ENCODE measurements around the gene MYO9A. TPM values are rescaled to one million over a fixed set of nuclear protein-coding genes. Genes with fewer than 3 reads are reported as not detected.

Gene MYO9A
- total and polyA plus RNA-seq, 2 experiments from 2014 or later: 13.1 to 42.8 TPM

GRCh38 chr15:72160696-72161245, 42.8 kb upstream of the MYO9A start:
- H4K20me1 ChIP-seq (ENCODE audit: insufficient read depth, poor library complexity, severe bottlenecking): no peaks in the 10 kb centered on the region
- no peak overlapping the region for H3K4me2 ChIP-seq
- no peaks in the 10 kb centered on the region for H3K36me3 ChIP-seq (replicated peaks; ENCODE audit: insufficient read depth, low read depth)
- H3K4me1 ChIP-seq (ENCODE audit: insufficient read depth): no peaks in the 10 kb centered on the region
- H2AFZ ChIP-seq: no peak overlapping the region
- DNase-seq (ENCODE audit: low spot score): no peak
- H3K27me3 ChIP-seq: no peaks in the 10 kb centered on the region
- H3K79me2 ChIP-seq: no peaks in the 10 kb centered on the region
- no peak for TF ChIP-seq EZH2 (IDR thresholded peaks at IDR 0.05; ENCODE audit: borderline replicate concordance)
- no peak for TF ChIP-seq EZH2phosphoT487 (IDR thresholded peaks at IDR 0.05; ENCODE audit: low read depth, severe bottlenecking, unreplicated experiment)
- TF ChIP-seq CTCF (IDR thresholded peaks at IDR 0.05; ENCODE audit: poor library complexity): no peak
- no peak overlapping the region for H3K27ac ChIP-seq
- H3K9me2 ChIP-seq (replicated peaks; ENCODE audit: insufficient read depth): no peaks in the 10 kb centered on the region
- H3K4me3 ChIP-seq: no peak overlapping the region
- no peaks in the 10 kb centered on the region for H3K9me3 ChIP-seq (ENCODE audit: low read depth)
- WGBS (ENCODE audit: low lambda C conversion rate, missing lambda C conversion rate): 95% methylated on average over 5 of the region's 5 CpGs

- Histone ChIP-seq H3K4me3 (no peak overlapping the region), H3K4me2 (no peak overlapping the region), H3K79me2 (no peaks in the 10 kb centered on the region), H3K9me3 (ENCODE audit: low read depth) (no peaks in the 10 kb centered on the region), H3K9me2 (replicated peaks; ENCODE audit: insufficient read depth) (no peaks in the 10 kb centered on the region), H3K27me3 (no peaks in the 10 kb centered on the region), H3K27ac (no peak overlapping the region), H3K36me3 (replicated peaks; ENCODE audit: insufficient read depth, low read depth) (no peaks in the 10 kb centered on the region), H2AFZ (no peak overlapping the region), H3K4me1 (ENCODE audit: insufficient read depth) (peaks cover 11% of the 10 kb centered on the region), H4K20me1 (ENCODE audit: insufficient read depth, poor library complexity, severe bottlenecking) (no peaks in the 10 kb centered on the region)
- DNase-seq (ENCODE audit: low spot score): no peak
- TF ChIP-seq CTCF (IDR thresholded peaks at IDR 0.05; ENCODE audit: poor library complexity): no peak
- no peak for TF ChIP-seq EZH2 (IDR thresholded peaks at IDR 0.05; ENCODE audit: borderline replicate concordance)
- no peak for TF ChIP-seq EZH2phosphoT487 (IDR thresholded peaks at IDR 0.05; ENCODE audit: low read depth, severe bottlenecking, unreplicated experiment)
- 93% methylated on average over 2 of the region's 2 CpGs for WGBS (ENCODE audit: low lambda C conversion rate, missing lambda C conversion rate)
These were observed 39.0 kb upstream of the MYO9A start for GRCh38 chr15:72156928-72157327.

GRCh38 chr15:72155635-72156616, 38.0 kb upstream of the MYO9A start:
- peak overlapping the region; percentile 20 for H3K27ac ChIP-seq
- H3K36me3 ChIP-seq (replicated peaks; ENCODE audit: insufficient read depth, low read depth): no peaks in the 10 kb centered on the region

More at GRCh38 chr15:72155635-72156616, 38.0 kb upstream of the MYO9A start:
- H3K4me3 ChIP-seq: no peak overlapping the region
- H3K4me1 ChIP-seq (ENCODE audit: insufficient read depth): peaks cover 11% of the 10 kb centered on the region
- peak overlapping the region; percentile 72 for H3K4me2 ChIP-seq
- H3K27me3 ChIP-seq: no peaks in the 10 kb centered on the region
- peak; percentile 91 for DNase-seq (ENCODE audit: low spot score)
- WGBS (ENCODE audit: low lambda C conversion rate, missing lambda C conversion rate): 26% methylated on average over 19 of the region's 19 CpGs
- no peaks in the 10 kb centered on the region for H3K9me2 ChIP-seq (replicated peaks; ENCODE audit: insufficient read depth)
- TF ChIP-seq EZH2phosphoT487 (IDR thresholded peaks at IDR 0.05; ENCODE audit: low read depth, severe bottlenecking, unreplicated experiment) (no peak), CTCF (IDR thresholded peaks at IDR 0.05; ENCODE audit: poor library complexity) (peak; percentile 92)
- H2AFZ ChIP-seq: peak overlapping the region; percentile 45
- H3K79me2 ChIP-seq: no peaks in the 10 kb centered on the region
- no peaks in the 10 kb centered on the region for H4K20me1 ChIP-seq (ENCODE audit: insufficient read depth, poor library complexity, severe bottlenecking)
- no peaks in the 10 kb centered on the region for H3K9me3 ChIP-seq (ENCODE audit: low read depth)

Data from hepatocyte (in vitro differentiated cells).